DMS114 treated with DMSO at 0.1 percent for 48 hours (cell line): ENCODE results near the gene SMARCA4.

ENCODE experiments used
- DNase-seq: peaks from one replicate; lab custom pipeline; 2025; ENCODE audit not compliant: unreplicated experiment; lab: John Stamatoyannopoulos, UW

The SMARCA4 gene

DNA sequence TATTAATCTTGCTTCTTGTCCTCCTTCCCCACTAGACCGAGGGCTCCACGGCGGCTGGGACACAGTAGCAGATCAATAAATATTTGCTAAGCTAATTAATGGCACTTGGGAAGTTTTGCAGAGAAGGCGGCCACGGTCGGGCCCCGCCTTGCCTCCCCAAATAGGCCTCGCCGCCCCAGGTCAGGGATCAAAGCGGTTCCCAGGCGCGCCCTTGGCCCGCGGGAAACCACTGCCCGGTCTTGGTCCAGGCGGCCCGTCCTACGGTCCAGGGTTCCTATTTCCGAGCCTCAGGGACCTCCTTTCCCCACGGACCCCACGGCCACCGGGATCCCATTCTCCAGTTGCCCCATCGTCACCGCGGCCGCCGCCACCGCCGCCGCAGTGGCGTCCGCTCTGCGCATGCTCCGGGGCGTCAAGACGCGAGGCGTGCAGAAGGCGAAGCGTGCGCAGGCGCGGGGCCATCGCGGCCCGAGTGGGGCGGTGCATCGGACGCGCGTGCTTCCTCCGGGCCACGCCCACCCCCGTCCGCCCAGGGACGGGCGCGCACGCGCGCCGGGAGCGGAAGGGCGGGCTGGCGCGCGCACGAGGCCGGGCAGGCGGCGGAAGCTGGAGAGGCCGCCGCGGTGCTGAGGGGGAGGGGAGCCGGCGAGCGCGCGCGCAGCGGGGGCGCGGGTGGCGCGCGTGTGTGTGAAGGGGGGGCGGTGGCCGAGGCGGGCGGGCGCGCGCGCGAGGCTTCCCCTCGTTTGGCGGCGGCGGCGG, at the start of gene SMARCA4:
SMARCA4 (plus strand) TSS at position 717 of the 759 bp plus-strand sequence. CDS start 23,122 bp downstream, outside the sequence.
- peak; percentile 73 for DNase-seq

DNA sequence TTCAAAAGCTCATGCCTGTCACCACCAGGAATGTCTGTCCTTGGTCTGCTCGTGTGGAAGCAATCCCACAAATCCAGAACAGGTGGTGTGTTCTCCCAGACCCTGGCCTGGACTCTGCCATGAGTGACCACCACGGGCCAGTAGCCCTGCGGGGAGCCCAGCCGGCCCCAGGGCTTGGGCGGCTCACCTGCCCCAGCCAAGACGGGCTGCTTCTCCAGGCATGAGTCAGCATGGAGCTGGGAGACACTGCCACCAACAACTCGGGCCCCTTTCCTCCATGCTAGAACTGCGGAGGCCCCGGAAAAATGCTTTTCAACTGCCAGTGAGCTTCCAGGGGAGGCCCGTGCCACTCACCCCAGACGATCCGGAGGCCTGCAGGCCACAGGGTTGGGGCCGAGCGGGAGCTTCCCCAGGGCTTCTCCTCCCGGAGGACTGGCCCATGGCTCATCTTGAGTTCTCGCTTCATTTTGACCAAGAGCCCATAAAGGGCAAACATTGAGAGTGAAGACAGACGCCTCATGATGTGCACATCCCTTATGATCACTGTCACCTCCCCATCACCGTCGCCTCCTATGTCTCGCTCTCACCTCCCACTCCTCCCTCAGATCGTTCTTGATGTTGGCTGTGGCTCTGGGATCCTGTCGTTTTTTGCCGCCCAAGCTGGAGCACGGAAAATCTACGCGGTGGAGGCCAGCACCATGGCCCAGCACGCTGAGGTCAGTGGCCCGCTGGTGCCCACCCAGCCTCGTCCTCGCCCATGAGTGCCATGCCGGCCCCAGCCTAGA, 49.1 kb upstream of the SMARCA4 start:
- DNase-seq = no peak

DNA sequence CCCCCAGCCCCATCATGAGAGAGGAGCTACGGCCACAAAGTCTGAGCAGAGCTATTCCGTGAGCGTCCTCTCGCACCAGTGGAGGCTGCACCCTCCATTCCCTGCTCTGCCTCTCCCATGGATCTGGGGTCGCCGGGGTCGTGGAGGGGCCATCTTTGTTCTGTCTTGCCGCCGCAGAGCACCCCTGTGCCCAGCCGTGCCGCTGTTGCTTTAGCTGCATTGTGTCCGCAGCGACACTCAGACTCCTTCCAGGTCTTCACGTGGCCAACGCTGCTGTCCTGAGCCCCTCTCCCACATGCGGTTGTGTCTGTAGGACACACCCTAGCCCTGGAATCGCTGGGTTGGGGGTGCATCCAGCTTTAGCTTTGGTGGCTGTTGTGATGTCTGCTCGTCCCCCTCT, 48.2 kb upstream of the SMARCA4 start:
- no peak for DNase-seq

DNA sequence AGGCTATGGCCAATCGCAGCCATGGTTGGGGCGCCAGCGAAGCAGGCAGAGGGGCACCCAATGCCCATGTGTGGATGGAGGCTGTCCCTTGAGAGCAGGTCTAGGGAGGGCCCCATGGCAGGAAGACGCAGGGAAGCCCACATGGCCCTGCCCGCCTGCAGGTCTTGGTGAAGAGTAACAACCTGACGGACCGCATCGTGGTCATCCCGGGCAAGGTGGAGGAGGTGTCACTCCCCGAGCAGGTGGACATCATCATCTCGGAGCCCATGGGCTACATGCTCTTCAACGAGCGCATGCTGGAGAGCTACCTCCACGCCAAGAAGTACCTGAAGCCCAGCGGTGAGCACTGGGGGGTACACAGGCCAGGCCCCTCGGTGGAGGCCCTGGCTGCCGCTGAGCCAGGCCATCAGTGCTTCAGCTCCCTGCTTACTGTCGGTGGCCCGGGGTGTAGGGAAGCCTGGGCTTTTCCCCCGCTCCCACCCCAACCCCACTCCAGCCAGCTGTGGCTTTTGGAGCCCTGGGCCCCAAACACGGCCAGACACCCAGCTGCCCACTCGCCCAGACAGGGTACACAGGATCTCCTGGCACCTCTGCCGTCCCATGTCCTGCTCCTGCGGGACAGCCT, 47.0 kb upstream of the SMARCA4 start:
- DNase-seq = no peak

DNA sequence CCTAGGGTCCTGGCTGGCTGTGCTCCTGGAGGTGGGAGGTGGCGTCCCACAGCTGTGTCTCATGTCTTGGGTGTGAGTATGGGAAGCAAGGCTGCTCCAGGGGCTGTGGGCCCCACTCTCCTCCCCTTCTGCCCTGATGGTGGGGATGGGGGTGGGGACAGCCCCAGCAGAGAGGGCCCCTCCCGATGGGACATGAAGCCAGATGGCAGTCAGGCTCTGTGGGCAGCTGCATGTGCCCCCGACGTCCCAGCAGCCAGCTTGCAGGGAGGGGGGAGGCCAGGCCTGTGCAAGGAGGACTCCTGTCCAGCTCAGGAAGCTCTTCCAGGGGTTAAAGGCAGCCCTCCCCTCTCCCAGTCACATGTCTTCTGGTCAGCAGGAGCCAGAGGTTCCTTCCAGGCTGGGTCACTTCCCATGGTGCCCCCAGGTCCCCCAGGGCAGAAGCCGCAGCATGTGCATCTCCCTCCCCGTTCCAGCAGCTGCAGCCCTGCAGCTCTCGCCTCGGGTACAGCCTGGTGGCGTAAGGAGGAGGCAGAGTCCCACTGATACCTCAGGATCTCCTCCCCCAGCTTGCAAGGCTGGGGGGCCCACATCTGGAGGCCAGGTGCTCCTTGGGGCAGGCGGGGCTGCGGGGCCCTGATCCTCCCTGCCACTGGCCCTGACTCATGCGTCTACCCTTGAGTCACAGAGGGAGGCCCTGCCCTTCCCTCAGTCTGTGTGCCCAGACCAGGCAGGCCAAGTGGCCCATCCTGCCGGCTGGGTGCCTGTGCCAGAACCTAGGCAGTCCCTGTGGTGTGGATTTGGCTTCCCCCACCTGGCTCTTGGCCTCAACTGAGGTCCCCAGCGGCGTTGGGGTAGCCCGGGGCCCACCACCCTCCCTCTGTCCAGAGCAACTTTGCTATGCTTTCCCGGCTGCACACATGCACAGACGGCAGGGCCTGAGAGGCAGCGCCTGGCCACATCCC, 45.4 kb upstream of the SMARCA4 start:
- no peak for DNase-seq

DNA sequence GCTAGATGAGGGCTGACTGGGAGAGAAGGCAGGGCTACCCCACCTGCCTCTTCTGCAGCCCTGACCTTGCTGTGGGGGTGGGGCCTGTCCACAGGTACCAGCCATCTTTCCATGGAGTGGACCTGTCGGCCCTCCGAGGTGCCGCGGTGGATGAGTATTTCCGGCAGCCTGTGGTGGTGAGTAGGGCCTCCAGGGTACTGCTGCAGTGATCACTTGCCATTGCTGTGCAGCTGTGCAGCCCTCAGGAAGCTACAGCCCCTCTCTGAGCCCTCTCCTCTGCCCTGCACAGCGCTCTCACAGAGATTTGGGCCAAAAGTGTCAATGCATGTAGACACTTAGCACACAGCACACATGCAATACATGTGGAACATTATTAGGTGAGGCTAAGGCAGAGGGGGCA, 44.2 kb upstream of the SMARCA4 start:
- no peak for DNase-seq

DNA sequence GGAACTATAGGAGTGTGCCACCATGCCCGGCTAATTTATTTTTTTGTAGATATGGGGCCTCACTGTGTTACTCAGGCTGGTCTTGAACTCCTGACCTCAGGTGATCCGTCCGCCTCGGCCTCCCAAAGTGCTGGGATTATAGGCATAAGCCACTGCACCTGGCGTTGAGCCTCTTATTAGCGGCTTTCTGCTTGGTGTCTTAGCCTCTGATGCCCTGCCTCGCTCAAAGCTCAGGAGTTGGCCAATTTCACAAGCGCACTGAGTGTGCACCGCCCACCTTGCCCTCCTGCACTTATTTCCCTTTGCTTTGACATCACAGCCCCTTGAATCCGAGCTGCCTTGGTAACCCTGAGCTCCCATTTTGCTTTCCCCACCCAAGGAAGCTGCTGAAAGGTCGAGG, 42.5 kb upstream of the SMARCA4 start:
- DNase-seq = no peak

DNA sequence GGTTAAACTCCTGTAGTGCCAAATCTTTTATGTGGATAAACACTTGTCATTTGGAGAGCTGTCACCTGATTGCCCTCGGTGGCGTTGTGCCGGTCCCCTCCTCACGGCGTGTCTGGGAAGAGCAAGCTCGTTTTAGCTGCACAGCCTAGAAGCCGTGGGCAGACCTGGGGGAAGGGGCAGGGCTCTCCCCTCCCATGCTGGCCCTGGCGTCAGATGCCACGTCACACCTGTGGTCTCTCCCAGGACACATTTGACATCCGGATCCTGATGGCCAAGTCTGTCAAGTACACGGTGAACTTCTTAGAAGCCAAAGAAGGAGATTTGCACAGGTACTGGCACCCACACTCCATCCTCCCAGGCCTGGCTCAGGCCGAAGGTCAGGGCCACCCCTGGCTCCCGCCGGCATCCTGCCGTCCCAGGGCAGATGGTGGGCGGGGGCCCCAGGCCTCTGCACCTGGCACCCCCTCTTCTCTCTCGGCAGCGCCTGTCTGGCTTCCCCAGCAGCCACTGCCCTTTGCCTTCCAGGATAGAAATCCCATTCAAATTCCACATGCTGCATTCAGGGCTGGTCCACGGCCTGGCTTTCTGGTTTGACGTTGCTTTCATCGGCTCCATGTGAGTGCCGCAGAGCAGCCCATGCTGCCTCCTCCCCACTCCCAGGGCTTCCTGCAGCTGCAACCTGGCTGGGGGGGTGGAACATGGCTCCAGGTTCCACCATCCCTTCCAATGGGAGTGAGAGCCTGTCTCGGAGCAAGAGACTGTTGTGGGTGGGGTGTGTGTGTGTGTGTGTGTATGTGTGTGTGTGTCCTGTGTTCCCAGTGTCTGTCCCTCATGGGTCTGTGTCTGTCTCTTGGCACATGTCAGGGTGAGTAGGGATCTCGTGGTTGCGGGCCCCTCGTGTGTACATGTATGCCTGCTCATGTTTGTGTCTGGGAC, 41.2 kb upstream of the SMARCA4 start:
- DNase-seq = no peak

DNA sequence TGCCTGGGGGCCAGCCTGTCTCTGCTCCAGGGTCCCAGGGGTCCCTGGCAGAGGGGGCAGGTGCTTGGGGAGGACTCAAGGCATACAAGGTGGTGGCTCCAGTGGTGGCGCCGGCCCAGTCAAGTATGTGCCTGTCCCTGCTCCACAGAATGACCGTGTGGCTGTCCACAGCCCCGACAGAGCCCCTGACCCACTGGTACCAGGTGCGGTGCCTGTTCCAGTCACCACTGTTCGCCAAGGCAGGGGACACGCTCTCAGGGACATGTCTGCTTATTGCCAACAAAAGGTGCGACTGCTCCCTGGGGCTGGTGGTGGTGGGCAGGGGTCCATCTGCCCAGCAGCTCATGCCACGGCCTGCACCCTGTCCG, 40.6 kb upstream of the SMARCA4 start:
- no peak for DNase-seq

DNA sequence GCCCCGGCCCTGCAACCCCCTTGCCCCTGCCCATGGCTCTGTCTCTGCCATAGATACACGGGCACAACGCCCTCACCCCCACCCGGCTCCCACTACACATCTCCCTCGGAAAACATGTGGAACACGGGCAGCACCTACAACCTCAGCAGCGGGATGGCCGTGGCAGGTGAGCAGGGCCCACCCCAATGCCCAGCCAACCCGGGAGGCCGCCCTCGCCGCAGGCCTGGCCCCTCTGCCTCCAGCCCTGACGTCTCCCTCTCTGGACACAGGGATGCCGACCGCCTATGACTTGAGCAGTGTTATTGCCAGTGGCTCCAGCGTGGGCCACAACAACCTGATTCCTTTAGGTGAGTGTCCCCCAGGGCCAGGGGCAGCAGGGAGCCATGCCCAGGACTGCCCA, 40.0 kb upstream of the SMARCA4 start:
- DNase-seq = no peak

DNA sequence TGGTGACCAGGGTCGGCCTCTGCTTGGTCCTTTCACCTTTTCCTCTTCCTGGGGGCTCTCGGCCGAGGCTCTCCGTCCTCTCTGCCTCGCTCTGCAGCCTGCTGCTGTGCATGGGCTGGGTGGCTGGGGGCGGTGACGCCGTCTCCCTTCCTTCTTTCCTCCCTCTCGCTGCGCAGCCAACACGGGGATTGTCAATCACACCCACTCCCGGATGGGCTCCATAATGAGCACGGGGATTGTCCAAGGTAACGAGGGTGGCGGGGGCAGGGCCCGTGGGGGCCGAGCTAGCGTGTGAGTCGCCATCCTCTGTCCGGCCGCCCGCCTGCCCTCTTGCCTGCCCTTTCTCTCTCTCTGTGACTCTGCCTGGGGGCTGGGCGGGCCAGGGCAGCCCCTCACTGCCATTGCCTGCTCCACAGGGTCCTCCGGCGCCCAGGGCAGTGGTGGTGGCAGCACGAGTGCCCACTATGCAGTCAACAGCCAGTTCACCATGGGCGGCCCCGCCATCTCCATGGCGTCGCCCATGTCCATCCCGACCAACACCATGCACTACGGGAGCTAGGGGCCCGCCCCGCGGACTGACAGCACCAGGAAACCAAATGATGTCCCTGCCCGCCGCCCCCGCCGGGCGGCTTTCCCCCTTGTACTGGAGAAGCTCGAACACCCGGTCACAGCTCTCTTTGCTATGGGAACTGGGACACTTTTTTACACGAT, 39.5 kb upstream of the SMARCA4 start:
- no peak for DNase-seq

DNA sequence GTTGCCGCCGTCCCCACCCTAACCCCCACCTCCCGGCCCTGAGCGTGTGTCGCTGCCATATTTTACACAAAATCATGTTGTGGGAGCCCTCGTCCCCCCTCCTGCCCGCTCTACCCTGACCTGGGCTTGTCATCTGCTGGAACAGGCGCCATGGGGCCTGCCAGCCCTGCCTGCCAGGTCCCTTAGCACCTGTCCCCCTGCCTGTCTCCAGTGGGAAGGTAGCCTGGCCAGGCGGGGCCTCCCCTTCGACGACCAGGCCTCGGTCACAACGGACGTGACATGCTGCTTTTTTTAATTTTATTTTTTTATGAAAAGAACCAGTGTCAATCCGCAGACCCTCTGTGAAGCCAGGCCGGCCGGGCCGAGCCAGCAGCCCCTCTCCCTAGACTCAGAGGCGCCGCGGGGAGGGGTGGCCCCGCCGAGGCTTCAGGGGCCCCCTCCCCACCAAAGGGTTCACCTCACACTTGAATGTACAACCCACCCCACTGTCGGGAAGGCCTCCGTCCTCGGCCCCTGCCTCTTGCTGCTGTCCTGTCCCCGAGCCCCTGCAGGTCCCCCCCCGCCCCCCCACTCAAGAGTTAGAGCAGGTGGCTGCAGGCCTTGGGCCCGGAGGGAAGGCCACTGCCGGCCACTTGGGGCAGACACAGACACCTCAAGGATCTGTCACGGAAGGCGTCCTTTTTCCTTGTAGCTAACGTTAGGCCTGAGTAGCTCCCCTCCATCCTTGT, 38.8 kb upstream of the SMARCA4 start:
- no peak for DNase-seq

DNA sequence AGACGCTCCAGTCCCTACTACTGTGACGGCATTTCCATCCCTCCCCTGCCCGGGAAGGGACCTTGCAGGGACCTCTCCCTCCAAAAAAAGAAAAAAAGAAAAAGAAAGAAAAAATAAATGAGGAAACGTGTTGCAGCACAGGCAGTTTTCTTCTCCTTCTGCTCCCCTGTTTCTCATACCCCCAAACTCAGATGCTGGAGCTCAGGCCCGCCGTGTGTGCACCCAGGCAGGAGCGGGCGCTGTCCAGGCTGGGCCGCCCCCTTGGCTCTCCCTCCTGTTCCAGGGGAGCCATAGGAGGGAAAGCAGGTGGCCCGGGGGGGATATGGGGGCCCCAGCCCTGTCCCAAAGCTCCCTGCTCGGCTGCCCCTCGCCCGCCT, 38.2 kb upstream of the SMARCA4 start:
- DNase-seq = no peak

DNA sequence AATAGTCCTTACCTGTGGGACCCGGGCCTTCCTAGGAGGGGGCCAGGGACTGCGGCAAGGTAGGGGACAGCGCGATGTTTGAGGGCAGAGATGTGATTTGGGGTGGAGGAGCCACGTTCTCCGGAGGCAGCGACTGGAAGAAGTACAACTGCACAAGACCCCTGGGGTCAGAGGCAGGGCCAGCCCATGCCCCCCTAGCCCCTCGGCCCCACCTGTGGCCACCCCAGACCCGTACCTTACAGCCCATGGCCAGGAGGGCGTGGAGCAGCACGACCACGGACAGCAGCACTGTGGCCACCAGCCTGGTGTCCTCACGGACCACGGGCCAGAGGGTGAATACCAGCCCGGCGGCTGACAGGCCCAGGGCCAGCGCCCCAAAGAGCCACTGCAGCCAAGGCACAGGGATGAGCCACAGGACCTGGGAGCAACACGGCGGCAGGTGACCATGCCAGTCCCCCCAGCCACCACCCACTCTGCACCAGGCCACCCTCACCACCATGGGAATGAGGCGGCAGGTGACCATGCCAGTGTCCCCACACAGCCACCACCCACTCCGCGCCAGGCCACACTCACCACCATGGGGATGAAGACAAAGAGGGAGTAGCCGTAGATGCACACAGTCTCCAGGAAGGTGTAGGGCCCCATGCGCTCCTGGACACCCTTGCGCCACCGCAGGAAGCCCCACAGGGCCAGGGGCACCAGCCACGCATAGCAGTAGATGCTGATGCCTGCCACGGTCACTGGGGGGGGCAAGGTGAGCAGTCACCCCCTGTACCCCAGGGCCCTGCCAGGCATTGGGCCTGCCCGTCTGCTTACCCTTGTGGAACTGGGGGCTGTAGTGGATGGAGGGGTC, 37.3 kb upstream of the SMARCA4 start:
- DNase-seq = no peak

DNA sequence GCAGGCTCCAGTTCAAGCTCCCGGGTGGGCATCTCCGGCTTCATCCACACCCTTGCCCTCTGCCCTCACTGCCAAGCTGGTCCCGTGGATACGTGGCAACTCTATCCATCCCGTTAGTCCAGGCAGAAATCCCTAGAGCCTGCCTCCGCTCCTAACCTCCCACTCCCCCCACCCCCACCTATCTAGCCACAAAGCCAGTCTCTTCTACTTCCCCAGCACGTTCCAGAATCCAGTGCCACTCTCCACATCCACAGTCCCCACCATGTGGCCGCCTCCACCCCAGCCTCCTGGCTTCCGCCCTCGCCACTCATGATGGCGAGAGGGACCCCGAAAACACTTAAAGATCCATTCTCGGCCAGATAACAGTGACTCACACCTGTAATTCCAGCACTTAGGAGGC, 36.2 kb upstream of the SMARCA4 start:
- DNase-seq = no peak

DNA sequence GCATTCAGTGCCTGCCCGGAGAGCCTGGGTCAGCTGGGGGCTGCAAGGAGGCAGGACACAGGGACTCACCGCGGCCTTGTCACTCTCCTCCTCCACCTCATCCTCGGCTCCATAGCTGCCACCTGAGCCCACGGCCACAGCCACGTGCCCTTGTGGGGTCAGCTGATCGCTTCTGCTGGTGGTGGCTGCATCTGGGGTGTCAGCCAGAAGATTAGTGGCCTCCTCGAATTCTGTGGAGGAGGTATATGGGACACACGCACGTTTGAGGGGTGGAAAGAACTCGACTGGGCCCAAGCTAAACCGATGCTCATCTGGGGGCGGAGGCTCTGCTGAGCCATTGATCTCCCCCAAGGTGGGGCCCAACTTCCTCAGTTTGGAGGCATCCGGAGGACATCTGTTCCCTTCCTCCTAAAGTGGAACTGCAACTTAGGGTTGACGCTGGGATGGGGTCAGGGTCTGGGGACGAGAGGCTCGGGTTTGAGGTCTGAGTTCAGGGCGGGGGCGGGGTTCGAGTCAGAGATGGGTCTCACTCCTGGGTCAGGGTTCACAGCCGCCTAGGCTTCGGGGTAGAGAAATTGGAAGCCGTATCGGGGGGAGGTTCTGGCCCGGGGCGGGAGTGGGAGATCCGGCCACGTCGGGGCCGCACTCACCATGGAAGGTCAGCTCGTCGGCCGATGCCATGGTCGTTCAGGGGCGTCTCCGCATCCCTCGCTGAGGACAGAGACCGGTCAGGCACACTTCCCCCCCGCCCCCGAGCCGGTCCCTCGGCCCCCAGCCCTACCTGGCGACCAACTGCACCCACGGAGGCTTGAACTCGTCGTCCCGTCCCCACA, 32.9 kb upstream of the SMARCA4 start:
- DNase-seq = no peak
